Muscle layer of duodenum (tissue), 2 donors: ENCODE data around the gene ITSN1.

ENCODE experiments used
- H3K27ac ChIP-seq: one replicate; pipeline ENCODE4 v1.7.0; 2013; ENCODE audit warnings: mild to moderate bottlenecking, low read length
- H3K27me3 ChIP-seq: one replicate; pipeline ENCODE4 v1.7.0; 2013; ENCODE audit warnings: low read depth, mild to moderate bottlenecking, control low read depth, low read length
- H3K36me3 ChIP-seq, 2 donors: one replicate each; pipeline ENCODE4 v1.7.0; 2013; ENCODE audit warnings: low read length in 2 of 2, control low read depth in 1 of 2, mild to moderate bottlenecking in 1 of 2; ENCODE audit not compliant: insufficient read depth in 2 of 2, control insufficient read depth in 1 of 2
- H3K4me1 ChIP-seq, 2 donors: one replicate each; pipeline ENCODE4 v1.7.0; 2013; ENCODE audit warnings: low read length in 2 of 2, mild to moderate bottlenecking in 2 of 2, control low read depth in 1 of 2, moderate library complexity in 1 of 2; ENCODE audit not compliant: insufficient read depth in 2 of 2, control insufficient read depth in 1 of 2
- H3K4me3 ChIP-seq, 2 donors: one replicate each; pipeline ENCODE4 v1.7.0; 2013; ENCODE audit warnings: low read length in 2 of 2, low read depth in 1 of 2, mild to moderate bottlenecking in 1 of 2
- H3K9me3 ChIP-seq, 2 donors: one replicate each; pipeline ENCODE4 v1.7.0; 2013; ENCODE audit warnings: low read length in 2 of 2, control low read depth in 1 of 2, mild to moderate bottlenecking in 1 of 2; ENCODE audit not compliant: control insufficient read depth in 1 of 2
- donor health status: healthy.

ITSN1 gene

DNA sequence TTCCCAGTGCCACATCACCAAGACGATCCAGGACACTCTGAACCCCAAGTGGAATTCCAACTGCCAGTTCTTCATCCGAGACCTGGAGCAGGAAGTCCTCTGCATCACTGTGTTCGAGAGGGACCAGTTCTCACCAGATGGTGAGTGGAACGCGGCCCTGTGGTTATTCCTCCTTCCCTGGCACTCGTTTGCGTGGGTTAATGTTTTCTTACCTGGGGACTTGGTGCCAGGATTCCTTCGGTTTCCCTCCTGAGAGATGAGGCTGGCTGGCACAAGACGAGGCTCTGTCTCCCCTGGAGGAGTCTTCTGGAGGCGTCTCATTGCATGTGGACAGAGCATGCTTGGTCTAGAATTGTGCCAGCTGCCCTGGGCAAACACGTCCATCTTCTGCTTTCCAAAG, 244.0 kb downstream of the ITSN1 start:
- no peak overlapping the region for H3K4me3 ChIP-seq
- H3K27ac ChIP-seq, result no peak overlapping the region
- H3K4me1 ChIP-seq, result peaks cover 0 to 3% of the 10 kb centered on the region in 2 donors
- no peaks in the 10 kb centered on the region for H3K36me3 ChIP-seq
- no peaks in the 10 kb centered on the region for H3K9me3 ChIP-seq
- H3K27me3 ChIP-seq, result no peaks in the 10 kb centered on the region

DNA sequence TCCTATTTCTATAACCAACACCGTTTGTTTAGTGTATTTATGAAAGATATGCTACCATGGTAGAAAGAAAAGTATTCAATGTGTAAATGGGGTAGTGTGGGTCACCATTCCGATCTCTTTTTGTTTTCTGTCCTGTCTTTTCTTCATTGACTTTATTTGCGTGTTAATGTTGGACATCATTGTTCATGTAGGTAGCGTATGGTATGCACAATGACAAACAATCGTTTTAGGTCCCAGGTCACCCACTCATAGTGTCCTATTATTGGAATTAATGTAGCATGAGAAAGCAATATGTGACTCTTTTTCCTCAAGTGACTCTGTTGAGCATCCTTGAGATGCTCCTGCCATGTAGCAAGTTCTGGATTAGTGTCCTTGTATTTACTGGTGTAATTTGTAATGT, 247.9 kb downstream of the ITSN1 start:
- no peaks in the 10 kb centered on the region for H3K36me3 ChIP-seq
- no peak overlapping the region for H3K27ac ChIP-seq
- no peak overlapping the region for H3K4me3 ChIP-seq
- no peaks in the 10 kb centered on the region for H3K9me3 ChIP-seq
- peaks cover 0 to 3% of the 10 kb centered on the region in 2 donors for H3K4me1 ChIP-seq
- H3K27me3 ChIP-seq, result peaks cover 4% of the 10 kb centered on the region

DNA sequence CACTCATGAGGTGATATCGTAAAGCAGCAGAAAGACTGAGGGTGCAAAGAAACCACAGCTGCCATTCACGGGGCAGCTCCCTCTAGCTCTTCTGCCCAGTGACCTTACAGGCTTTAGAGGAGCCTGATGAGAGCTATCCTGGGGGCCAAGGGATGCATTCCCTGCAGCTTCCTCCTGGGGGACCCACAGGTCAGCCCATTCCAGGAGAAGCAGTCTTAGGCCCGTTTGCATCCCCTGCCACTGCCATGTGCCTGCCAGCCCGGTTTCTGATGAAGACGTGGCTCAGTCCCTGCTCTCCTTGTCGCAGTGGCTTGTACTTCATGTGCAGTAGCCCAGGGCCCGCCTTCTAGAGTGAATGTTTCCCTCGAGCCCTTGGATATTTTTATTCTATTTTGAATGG, 250.6 kb downstream of the ITSN1 start:
- Histone ChIP-seq H3K36me3 (no peaks in the 10 kb centered on the region), H3K4me3 (no peak overlapping the region), H3K4me1 (peaks cover 0 to 4% of the 10 kb centered on the region in 2 donors), H3K9me3 (no peaks in the 10 kb centered on the region), H3K27ac (no peak overlapping the region), H3K27me3 (peaks cover 4% of the 10 kb centered on the region)

DNA sequence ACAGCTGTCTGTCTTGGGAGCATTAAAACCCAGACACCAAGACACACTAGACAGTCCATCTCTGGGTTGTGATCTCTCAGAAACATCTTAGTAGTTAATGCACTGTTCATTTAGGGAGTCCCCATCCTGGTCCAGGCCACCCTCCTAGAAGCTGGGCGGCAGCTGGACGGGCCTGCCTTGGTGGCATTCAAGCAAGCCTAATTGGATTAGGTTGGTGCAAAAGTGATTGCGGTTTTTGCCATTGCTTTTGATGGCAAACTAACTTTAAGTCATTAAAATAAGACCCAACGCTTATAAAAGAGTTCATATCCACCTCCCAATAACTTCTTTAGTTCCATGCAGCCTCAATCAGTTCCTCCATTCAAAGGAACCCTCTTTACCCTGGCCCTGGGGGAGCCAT, 251.6 kb downstream of the ITSN1 start:
- Histone ChIP-seq H3K27me3 (peaks cover 4% of the 10 kb centered on the region), H3K9me3 (no peaks in the 10 kb centered on the region), H3K36me3 (no peaks in the 10 kb centered on the region)

DNA sequence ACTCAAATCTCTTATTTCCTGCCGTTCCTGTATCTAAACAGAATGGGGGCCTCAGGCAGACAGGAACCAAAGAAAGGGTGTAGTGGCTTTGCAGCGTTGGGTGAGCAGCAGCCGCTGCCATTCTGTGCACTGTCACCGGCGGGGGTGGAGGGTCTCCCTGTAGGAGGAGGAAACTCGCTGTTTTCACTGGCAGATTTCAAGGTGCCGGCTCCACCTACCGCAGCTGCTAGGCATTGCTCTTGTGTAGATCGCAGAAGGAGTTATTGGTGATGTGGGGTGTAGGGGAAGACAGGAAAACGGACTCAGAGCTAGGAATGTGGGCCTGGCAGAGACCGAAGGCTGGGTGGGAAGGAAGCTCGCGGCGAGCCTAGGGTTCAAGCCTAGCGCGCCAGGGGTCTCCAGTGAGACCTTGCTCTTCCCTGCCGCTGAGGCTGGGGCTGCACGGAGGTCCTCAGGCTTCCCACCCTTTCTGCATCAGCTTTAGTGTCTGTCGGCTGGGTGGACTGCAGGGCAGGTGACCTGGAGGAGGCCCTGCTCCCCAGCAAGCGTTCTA, 252.5 kb downstream of the ITSN1 start:
- peak overlapping the region; percentile 43 to 46 for H3K4me3 ChIP-seq
- H3K9me3 ChIP-seq, result no peaks in the 10 kb centered on the region
- peaks cover 0 to 4% of the 10 kb centered on the region in 2 donors for H3K4me1 ChIP-seq
- peaks cover 4% of the 10 kb centered on the region for H3K27me3 ChIP-seq
- H3K36me3 ChIP-seq, result peaks cover 0 to 3% of the 10 kb centered on the region in 2 donors
- no peak overlapping the region for H3K27ac ChIP-seq

More for the DNA sequence above, 251.6 kb downstream of the ITSN1 start:
- H3K4me1 ChIP-seq, result peaks cover 0 to 4% of the 10 kb centered on the region in 2 donors
- no peak overlapping the region for H3K27ac ChIP-seq
- no peak overlapping the region for H3K4me3 ChIP-seq

DNA sequence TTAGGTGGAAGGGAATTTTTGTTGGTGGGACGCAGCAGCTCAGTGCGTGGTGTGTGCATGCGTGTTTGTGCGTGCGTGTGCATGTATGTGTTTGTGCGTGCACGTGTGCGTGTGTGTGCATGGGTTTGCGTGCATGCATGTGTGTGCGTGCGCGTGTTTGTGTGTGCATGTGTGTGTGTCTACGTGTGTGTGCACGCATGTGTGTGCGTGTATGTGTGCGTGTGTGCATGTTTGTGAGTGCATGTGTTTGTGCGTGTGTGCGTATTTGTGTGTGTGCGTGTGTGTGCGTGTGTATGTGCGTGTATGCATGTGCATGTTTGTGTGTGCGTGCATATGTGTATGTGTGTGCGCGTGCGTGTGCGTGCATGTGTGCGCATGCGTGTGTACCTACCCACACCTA, 253.1 kb downstream of the ITSN1 start:
- no peaks in the 10 kb centered on the region for H3K9me3 ChIP-seq
- peak overlapping the region in 1 of 2 donors; percentile 46 for H3K4me3 ChIP-seq
- peaks cover 0 to 4% of the 10 kb centered on the region in 2 donors for H3K36me3 ChIP-seq
- peaks cover 0 to 4% of the 10 kb centered on the region in 2 donors for H3K4me1 ChIP-seq
- H3K27me3 ChIP-seq, result peaks cover 4% of the 10 kb centered on the region
- no peak overlapping the region for H3K27ac ChIP-seq

DNA sequence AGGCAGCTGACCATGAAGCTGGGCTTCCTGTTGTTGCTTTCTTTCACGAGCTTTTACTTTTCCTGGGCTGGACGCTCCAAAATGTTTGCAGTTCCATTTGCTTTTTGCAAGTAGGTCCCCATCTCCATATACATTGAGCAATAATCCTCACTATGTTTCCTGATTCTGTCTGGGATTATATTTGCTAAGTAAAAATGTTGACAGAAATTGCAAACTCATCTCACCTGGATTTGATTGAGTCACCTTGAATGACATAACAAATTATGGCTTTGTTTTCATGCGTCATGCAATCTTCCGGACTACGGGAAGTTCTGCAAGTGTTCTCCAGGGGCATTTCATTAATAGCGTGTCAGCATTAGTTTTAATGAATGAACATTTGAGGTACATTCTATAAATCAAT, 254.4 kb downstream of the ITSN1 start:
- Histone ChIP-seq H3K27ac (no peak overlapping the region), H3K27me3 (peaks cover 4% of the 10 kb centered on the region), H3K4me1 (peaks cover 0 to 4% of the 10 kb centered on the region in 2 donors), H3K36me3 (peaks cover 4% of the 10 kb centered on the region in 2 donors), H3K9me3 (no peaks in the 10 kb centered on the region), H3K4me3 (no peak overlapping the region)

DNA sequence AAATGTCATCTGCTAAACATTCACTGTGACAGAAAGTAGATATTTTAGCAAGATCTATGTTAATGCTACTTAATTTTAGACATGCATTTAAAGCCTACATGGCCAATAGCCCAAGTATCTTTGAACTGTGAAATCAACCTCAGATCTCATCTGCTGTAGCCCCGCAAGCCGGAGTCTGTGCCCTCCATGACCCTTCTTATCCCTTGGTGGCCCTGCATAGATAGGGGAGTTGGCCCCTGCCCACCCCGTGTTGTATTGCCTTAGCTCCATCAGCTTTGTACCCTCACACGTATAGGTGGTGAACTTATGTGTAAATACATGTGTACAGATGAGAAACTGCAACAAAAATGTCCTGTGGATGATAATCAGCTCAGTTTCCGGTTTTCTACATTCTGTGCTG, 254.8 kb downstream of the ITSN1 start:
- peaks cover 0 to 4% of the 10 kb centered on the region in 2 donors for H3K4me1 ChIP-seq
- H3K27ac ChIP-seq, result no peak overlapping the region
- H3K36me3 ChIP-seq, result peaks cover 4 to 8% of the 10 kb centered on the region in 2 donors
- H3K9me3 ChIP-seq, result no peaks in the 10 kb centered on the region
- H3K4me3 ChIP-seq, result no peak overlapping the region
- peaks cover 4% of the 10 kb centered on the region for H3K27me3 ChIP-seq

DNA sequence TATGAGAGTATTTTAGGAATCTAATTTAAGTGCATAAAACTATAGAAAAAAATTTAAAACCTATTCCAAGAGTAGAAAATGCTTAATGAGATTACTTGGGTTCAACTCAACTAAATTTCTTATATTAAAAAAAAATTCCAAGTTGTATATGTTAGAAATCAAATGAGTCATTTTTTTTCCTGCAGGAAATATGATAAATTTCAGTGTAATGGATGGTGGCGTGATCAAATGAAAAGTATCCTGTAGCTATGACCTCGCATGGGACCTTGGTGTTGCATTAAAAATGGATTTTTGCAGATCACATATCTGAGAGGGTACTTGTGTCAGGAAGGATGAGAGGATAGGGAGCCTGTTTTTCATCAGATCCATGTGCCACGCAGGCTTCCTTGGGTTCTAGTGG, 255.4 kb downstream of the ITSN1 start:
- H3K27me3 ChIP-seq, result peaks cover 4% of the 10 kb centered on the region
- no peaks in the 10 kb centered on the region for H3K9me3 ChIP-seq
- H3K36me3 ChIP-seq, result peaks cover 8 to 14% of the 10 kb centered on the region in 2 donors
- H3K27ac ChIP-seq, result no peak overlapping the region
- H3K4me1 ChIP-seq, result peaks cover 0 to 4% of the 10 kb centered on the region in 2 donors
- H3K4me3 ChIP-seq, result no peak overlapping the region

DNA sequence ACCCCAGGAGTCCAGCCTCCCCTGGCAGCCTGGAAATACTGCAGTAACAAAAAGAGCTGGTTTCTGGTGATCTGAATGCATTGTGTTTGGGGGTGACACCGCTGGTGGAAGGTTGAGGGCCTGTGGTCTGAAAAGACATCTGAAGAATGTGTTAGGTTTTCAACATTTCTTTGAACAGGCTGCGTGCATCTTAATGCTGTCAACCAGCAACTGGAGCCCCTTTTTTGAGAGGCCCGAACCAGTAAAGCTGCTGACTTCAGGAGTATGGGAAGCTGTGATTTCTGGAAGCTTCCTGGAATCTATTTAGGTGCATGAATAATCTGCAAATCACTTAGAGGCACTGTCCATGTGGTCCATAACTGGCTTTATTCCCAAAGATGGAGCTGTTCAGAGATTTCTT, 256.3 kb downstream of the ITSN1 start:
- peaks cover 0 to 4% of the 10 kb centered on the region in 2 donors for H3K4me1 ChIP-seq
- peaks cover 13 to 23% of the 10 kb centered on the region in 2 donors for H3K36me3 ChIP-seq
- H3K27ac ChIP-seq, result no peak overlapping the region

DNA sequence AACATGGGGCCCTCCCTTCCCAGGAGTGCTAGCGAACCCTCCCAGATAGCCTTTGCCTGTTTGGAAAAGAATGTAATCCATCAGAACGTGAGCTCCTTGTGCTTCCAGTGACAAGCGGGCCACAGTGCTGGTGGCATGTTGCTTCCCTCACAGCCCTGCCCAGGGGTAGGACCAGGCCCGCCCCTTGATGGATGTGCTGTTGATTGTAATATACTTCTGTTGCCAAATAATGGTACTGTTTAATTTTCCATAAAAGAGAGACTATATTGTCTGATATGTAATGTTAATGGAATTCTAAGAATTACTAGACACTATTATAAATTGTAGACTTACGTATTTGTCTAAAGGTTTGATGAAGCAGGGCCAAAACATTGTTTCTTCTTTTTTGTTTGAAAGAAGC, 256.9 kb downstream of the ITSN1 start:
- Histone ChIP-seq H3K4me1 (peaks cover 0 to 4% of the 10 kb centered on the region in 2 donors), H3K27ac (no peak overlapping the region), H3K36me3 (peaks cover 19 to 27% of the 10 kb centered on the region in 2 donors), H3K9me3 (no peaks in the 10 kb centered on the region), H3K4me3 (no peak overlapping the region), H3K27me3 (peaks cover 4% of the 10 kb centered on the region)

More for the DNA sequence above, 256.3 kb downstream of the ITSN1 start:
- Histone ChIP-seq H3K4me3 (no peak overlapping the region), H3K27me3 (peaks cover 4% of the 10 kb centered on the region), H3K9me3 (no peaks in the 10 kb centered on the region)
